ENCODE results near the gene SSUH2.

DNA sequence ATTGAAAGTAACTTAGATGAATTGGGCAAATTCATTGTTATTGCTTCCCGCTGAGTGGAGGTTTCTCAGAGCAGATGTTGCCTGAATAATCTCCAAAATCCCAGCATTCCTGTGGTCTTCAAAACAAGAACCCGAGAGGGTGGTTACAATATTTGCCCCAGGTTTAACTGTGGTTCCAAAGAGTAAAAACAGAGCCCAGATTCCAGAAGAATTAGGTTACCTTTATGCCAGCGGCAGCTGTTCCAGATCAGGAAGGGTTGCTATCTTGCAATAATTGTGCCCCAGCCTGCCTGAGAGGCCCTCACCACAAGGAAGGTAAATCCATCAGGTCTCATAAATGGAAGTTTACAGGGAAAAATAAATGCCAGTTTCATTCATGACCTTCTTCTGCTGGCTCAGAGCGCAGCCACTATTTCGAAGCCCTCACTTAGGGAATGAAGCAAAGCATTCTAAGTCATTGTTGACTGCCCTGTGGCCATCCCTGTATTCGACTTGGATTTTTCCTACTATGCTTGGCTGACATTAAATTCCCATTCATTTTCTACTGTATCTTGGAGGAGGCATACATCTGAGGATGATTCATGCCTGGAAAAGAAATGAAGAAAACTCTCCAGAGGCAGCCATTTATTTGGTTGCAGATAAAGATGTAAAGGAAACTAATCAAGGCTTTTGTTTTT, 54.6 kb downstream of the SSUH2 start:
- TF ChIP-seq, protein P1, sequence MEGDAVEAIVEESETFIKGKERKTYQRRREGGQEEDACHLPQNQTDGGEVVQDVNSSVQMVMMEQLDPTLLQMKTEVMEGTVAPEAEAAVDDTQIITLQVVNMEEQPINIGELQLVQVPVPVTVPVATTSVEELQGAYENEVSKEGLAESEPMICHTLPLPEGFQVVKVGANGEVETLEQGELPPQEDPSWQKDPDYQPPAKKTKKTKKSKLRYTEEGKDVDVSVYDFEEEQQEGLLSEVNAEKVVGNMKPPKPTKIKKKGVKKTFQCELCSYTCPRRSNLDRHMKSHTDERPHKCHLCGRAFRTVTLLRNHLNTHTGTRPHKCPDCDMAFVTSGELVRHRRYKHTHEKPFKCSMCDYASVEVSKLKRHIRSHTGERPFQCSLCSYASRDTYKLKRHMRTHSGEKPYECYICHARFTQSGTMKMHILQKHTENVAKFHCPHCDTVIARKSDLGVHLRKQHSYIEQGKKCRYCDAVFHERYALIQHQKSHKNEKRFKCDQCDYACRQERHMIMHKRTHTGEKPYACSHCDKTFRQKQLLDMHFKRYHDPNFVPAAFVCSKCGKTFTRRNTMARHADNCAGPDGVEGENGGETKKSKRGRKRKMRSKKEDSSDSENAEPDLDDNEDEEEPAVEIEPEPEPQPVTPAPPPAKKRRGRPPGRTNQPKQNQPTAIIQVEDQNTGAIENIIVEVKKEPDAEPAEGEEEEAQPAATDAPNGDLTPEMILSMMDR (IDR thresholded peaks at IDR 0.05), result no peak
- no peak for TF ChIP-seq POLR2A (IDR thresholded peaks at IDR 0.05)

Measured in adrenal gland (tissue), 5 donors.